ENCODE data around the gene TUBB4B. TPM values are rescaled to one million over a fixed set of nuclear protein-coding genes. Genes with fewer than 3 reads are reported as not detected.
"Not testable (repeated sequence)": the region's sequence is repeated elsewhere in the genome, so short reads cannot be mapped to it uniquely, and the experiment has no call there.

Gene TUBB4B
- total RNA-seq, 1 donor from 2014 or later, result 153 TPM

- DNase-seq (ENCODE audit: low read depth), result peak; percentile 40
Observed at GRCh38 chr9:137236238-137236935, 4.7 kb upstream of the TUBB4B start.

GRCh38 chr9:137236936-137237421 is 4.1 kb upstream of the TUBB4B start:
- DNase-seq (ENCODE audit: low read depth), result no peak

- DNase-seq (ENCODE audit: low read depth), result no peak
Observed at GRCh38 chr9:137237759-137238726, 3.0 kb upstream of the TUBB4B start.

GRCh38 chr9:137239541-137240200 is 1.4 kb upstream of the TUBB4B start:
- peak; percentile 27 for DNase-seq (ENCODE audit: low read depth)

GRCh38 chr9:137240318-137240840 is 708 bp upstream of the TUBB4B start:
- peak; percentile 31 for DNase-seq (ENCODE audit: low read depth)

- no peak for DNase-seq (ENCODE audit: low read depth)
Observed at GRCh38 chr9:137241490-137242268, 592 bp downstream of the TUBB4B start.

- DNase-seq (ENCODE audit: low read depth), result no peak
Observed at GRCh38 chr9:137242269-137243203, 1.4 kb downstream of the TUBB4B start.

GRCh38 chr9:137243266-137243625 is 2.2 kb downstream of the TUBB4B start:
- not testable (repeated sequence) for DNase-seq (ENCODE audit: low read depth)

GRCh38 chr9:137243626-137244485 is 2.8 kb downstream of the TUBB4B start:
- no peak for DNase-seq (ENCODE audit: low read depth)

- no peak for DNase-seq (ENCODE audit: low read depth)
Observed at GRCh38 chr9:137244486-137245449, 3.7 kb downstream of the TUBB4B start.

GRCh38 chr9:137245450-137246421 is 4.6 kb downstream of the TUBB4B start:
- DNase-seq (ENCODE audit: low read depth), result no peak

GRCh38 chr9:137247135-137247915 is 6.2 kb downstream of the TUBB4B start:
- DNase-seq (ENCODE audit: low read depth), result peak; percentile 77

- no peak for DNase-seq (ENCODE audit: low read depth)
Observed at GRCh38 chr9:137247916-137248175, 6.8 kb downstream of the TUBB4B start.

- no peak for DNase-seq (ENCODE audit: low read depth)
Observed at GRCh38 chr9:137250329-137251193, 9.5 kb downstream of the TUBB4B start.

GRCh38 chr9:137251194-137251461 is 10.0 kb downstream of the TUBB4B start, which contains the start of gene STPG3:
STPG3 (plus strand) TSS chr9:137251286; CDS start chr9:137251287, 1 bp downstream.
- no peak for DNase-seq (ENCODE audit: low read depth)
